GM13976 (cell line): ENCODE measurements around the gene ARCN1.
"Not testable (repeated sequence)": the region's sequence is repeated elsewhere in the genome, so short reads cannot be mapped to it uniquely, and the experiment has no call there.

Experiments used
- DNase-seq: peaks from one replicate; pipeline ENCODE4 v3.0.0; 2012; ENCODE audit warnings: low spot score
- CTCF ChIP-seq: IDR thresholded peaks from 2 replicates; pipeline ENCODE4 v1.5.1; 2012; ENCODE audit warnings: borderline replicate concordance, mild to moderate bottlenecking; ENCODE audit not compliant: insufficient read depth; ENCODE audit errors: extremely low read depth, missing control alignments, control extremely low read depth
- in situ Hi-C: fragments of 300-500 bp; cut with MboI; formaldehyde crosslinking; loops from one replicate; pipeline ENCODE4 v1.12.0; 2022; ENCODE audit warnings: low sequenced_read_pairs, mixed read lengths, inconsistent platforms; ENCODE audit not compliant: unreplicated experiment

The ARCN1 gene

GRCh38 chr11:118570787-118571186 lies 1.4 kb upstream of the ARCN1 start:
- TF ChIP-seq CTCF: no peak
- no peak for DNase-seq
- in situ Hi-C loops: no loop called here

- in situ Hi-C loops, DNase-seq: not testable (repeated sequence)
Measured at GRCh38 chr11:118571701-118572060, 528 bp upstream of the ARCN1 start.

- peak; percentile 41 for DNase-seq
- in situ Hi-C loops: no loop called here
- TF ChIP-seq CTCF: no peak
Measured at GRCh38 chr11:118572981-118573550, 857 bp downstream of the ARCN1 start.

GRCh38 chr11:118574636-118575035 lies 2.4 kb downstream of the ARCN1 start:
- no peak for TF ChIP-seq CTCF
- in situ Hi-C loops: no loop called here
- DNase-seq: no peak

- in situ Hi-C loops, DNase-seq: not testable (repeated sequence)
Measured at GRCh38 chr11:118577995-118578394, 5.8 kb downstream of the ARCN1 start.

- no peak for DNase-seq
- in situ Hi-C loops: no loop called here
- TF ChIP-seq CTCF: no peak
Measured at GRCh38 chr11:118581057-118581456, 8.8 kb downstream of the ARCN1 start.

GRCh38 chr11:118587952-118588351 lies 15.7 kb downstream of the ARCN1 start:
- TF ChIP-seq CTCF: no peak
- no peak for DNase-seq
- in situ Hi-C loops: no loop called here
